VCaP (cell line): ENCODE measurements around the gene JPH3.

Source experiments
- H3K27ac ChIP-seq: fragments of 450-650 bp; 2 replicates; pipeline ENCODE4 v1.5.1; 2017
- CTCF ChIP-seq: fragments of 450-650 bp; conservative IDR thresholded peaks from 2 replicates; pipeline ENCODE4 v1.5.1; 2017; ENCODE audit warnings: mild to moderate bottlenecking, moderate library complexity

The JPH3 gene

GRCh38 chr16:87729266-87729954, 127.1 kb downstream of the JPH3 start:
- no peak overlapping the region for H3K27ac ChIP-seq

GRCh38 chr16:87731607-87732006, 129.3 kb downstream of the JPH3 start:
- no peak for TF ChIP-seq CTCF
- H3K27ac ChIP-seq: no peak overlapping the region

More at GRCh38 chr16:87729266-87729954, 127.1 kb downstream of the JPH3 start:
- TF ChIP-seq CTCF: no peak

GRCh38 chr16:87733190-87733589, 130.9 kb downstream of the JPH3 start:
- no peak for TF ChIP-seq CTCF
- H3K27ac ChIP-seq: no peak overlapping the region

GRCh38 chr16:87734644-87735043, 132.3 kb downstream of the JPH3 start:
- no peak overlapping the region for H3K27ac ChIP-seq
- TF ChIP-seq CTCF: no peak

GRCh38 chr16:87735270-87736007, 133.1 kb downstream of the JPH3 start:
- H3K27ac ChIP-seq: no peak overlapping the region
- TF ChIP-seq CTCF: no peak

GRCh38 chr16:87736008-87736382, 133.7 kb downstream of the JPH3 start:
- TF ChIP-seq CTCF: no peak

GRCh38 chr16:87739801-87740200, 137.5 kb downstream of the JPH3 start:
- TF ChIP-seq CTCF: no peak
- no peak overlapping the region for H3K27ac ChIP-seq

More at GRCh38 chr16:87736008-87736382, 133.7 kb downstream of the JPH3 start:
- no peak overlapping the region for H3K27ac ChIP-seq
